Stomach (tissue), 4 donors: ENCODE measurements around the gene BBS5.

ENCODE experiments used
- CTCF ChIP-seq, 7 experiments: fragments of 450-650 bp in 4 of 7; fragments of 200-600 bp in 3 of 7; sonication (generic) in 3 of 7; IDR thresholded peaks; one replicate each; pipeline ENCODE4 v1.5.1; 2016 to 2019; ENCODE audit warnings: antibody characterized with exemption in 7 of 7, control low read depth in 2 of 7, mild to moderate bottlenecking in 1 of 7
- EP300 ChIP-seq: sonication (generic); formaldehyde crosslinking; IDR thresholded peaks from one replicate; pipeline ENCODE4 v1.6.1; 2017; ENCODE audit warnings: antibody characterized with exemption
- POLR2A ChIP-seq, 4 donors: fragments of 450-650 bp; IDR thresholded peaks; one replicate each; pipeline ENCODE4 v1.6.1; 2016; ENCODE audit warnings: antibody characterized with exemption in 4 of 4, control low read depth in 2 of 4, mild to moderate bottlenecking in 1 of 4, moderate library complexity in 1 of 4

GRCh38 chr2:169520896-169521295 is 41.6 kb downstream of the BBS5 start:
- TF ChIP-seq CTCF (IDR thresholded peaks at IDR 0.05) (no peak), EP300 (no peak), POLR2A (IDR thresholded peaks at IDR 0.05) (no peak)
